ENCODE data around the gene C12orf42.

The C12orf42 gene

GRCh38 chr12:103499571-103499970, 3.8 kb upstream of the C12orf42 start:
- no peaks in the 10 kb centered on the region for H3K9me2 ChIP-seq (replicated peaks; ENCODE audit: insufficient read depth, low read length)
- H3K9ac ChIP-seq (ENCODE audit: low read length), result no peak overlapping the region
- no peaks in the 10 kb centered on the region for H4K20me1 ChIP-seq (ENCODE audit: low read depth, low read length)
- no peak overlapping the region for H3K4me3 ChIP-seq (ENCODE audit: insufficient read depth, low read length, poor library complexity, severe bottlenecking)
- H2AFZ ChIP-seq (ENCODE audit: low read depth, low read length, severe bottlenecking), result no peak overlapping the region
- no peaks in the 10 kb centered on the region for H3K9me3 ChIP-seq (ENCODE audit: insufficient read depth, low read length)
- no peak overlapping the region for H3K4me2 ChIP-seq (ENCODE audit: low read depth, low read length, poor library complexity, severe bottlenecking)
- TF ChIP-seq EZH2phosphoT487 (conservative IDR thresholded peaks at IDR 0.05; ENCODE audit: low read length) (no peak), CTCF (IDR thresholded peaks at IDR 0.05; ENCODE audit: insufficient read depth, low read length, poor library complexity, severe bottlenecking) (no peak)
- no peak overlapping the region for H3K27ac ChIP-seq (ENCODE audit: low read depth, low read length)
- no peaks in the 10 kb centered on the region for H3K27me3 ChIP-seq (ENCODE audit: low read length)
- no peaks in the 10 kb centered on the region for H3K79me2 ChIP-seq (ENCODE audit: insufficient read depth, low read length)
- no peaks in the 10 kb centered on the region for H3F3A ChIP-seq (ENCODE audit: insufficient read depth)
- no peaks in the 10 kb centered on the region for H3K36me3 ChIP-seq (ENCODE audit: low read length)

- Histone ChIP-seq H3K9me2 (replicated peaks; ENCODE audit: insufficient read depth, low read length) (no peaks in the 10 kb centered on the region), H3K27ac (ENCODE audit: low read depth, low read length) (no peak overlapping the region), H3F3A (ENCODE audit: insufficient read depth) (no peaks in the 10 kb centered on the region), H4K20me1 (ENCODE audit: low read depth, low read length) (no peaks in the 10 kb centered on the region), H2AFZ (ENCODE audit: low read depth, low read length, severe bottlenecking) (no peak overlapping the region), H3K9me3 (ENCODE audit: insufficient read depth, low read length) (no peaks in the 10 kb centered on the region), H3K9ac (ENCODE audit: low read length) (no peak overlapping the region), H3K36me3 (ENCODE audit: low read length) (no peaks in the 10 kb centered on the region), H3K4me2 (ENCODE audit: low read depth, low read length, poor library complexity, severe bottlenecking) (no peak overlapping the region), H3K79me2 (ENCODE audit: insufficient read depth, low read length) (no peaks in the 10 kb centered on the region), H3K27me3 (ENCODE audit: low read length) (no peaks in the 10 kb centered on the region), H3K4me3 (ENCODE audit: insufficient read depth, low read length, poor library complexity, severe bottlenecking) (no peak overlapping the region)
- TF ChIP-seq EZH2phosphoT487 (conservative IDR thresholded peaks at IDR 0.05; ENCODE audit: low read length) (no peak), CTCF (IDR thresholded peaks at IDR 0.05; ENCODE audit: insufficient read depth, low read length, poor library complexity, severe bottlenecking) (no peak)
These were observed 3.2 kb upstream of the C12orf42 start for GRCh38 chr12:103498990-103499389.

- Histone ChIP-seq H3K9ac (ENCODE audit: low read length) (no peak overlapping the region), H3K27me3 (ENCODE audit: low read length) (no peaks in the 10 kb centered on the region), H3K4me3 (ENCODE audit: insufficient read depth, low read length, poor library complexity, severe bottlenecking) (no peak overlapping the region), H3K9me3 (ENCODE audit: insufficient read depth, low read length) (no peaks in the 10 kb centered on the region), H3K79me2 (ENCODE audit: insufficient read depth, low read length) (no peaks in the 10 kb centered on the region), H3F3A (ENCODE audit: insufficient read depth) (no peaks in the 10 kb centered on the region), H3K9me2 (replicated peaks; ENCODE audit: insufficient read depth, low read length) (no peaks in the 10 kb centered on the region), H3K27ac (ENCODE audit: low read depth, low read length) (no peak overlapping the region), H3K36me3 (ENCODE audit: low read length) (no peaks in the 10 kb centered on the region), H3K4me2 (ENCODE audit: low read depth, low read length, poor library complexity, severe bottlenecking) (no peak overlapping the region), H2AFZ (ENCODE audit: low read depth, low read length, severe bottlenecking) (no peak overlapping the region), H4K20me1 (ENCODE audit: low read depth, low read length) (no peaks in the 10 kb centered on the region)
- TF ChIP-seq EZH2phosphoT487 (conservative IDR thresholded peaks at IDR 0.05; ENCODE audit: low read length), result no peak
- TF ChIP-seq CTCF (IDR thresholded peaks at IDR 0.05; ENCODE audit: insufficient read depth, low read length, poor library complexity, severe bottlenecking), result no peak
These were observed 867 bp downstream of the C12orf42 start for GRCh38 chr12:103494734-103495468.
